Thoracic aorta (tissue), 2 donors: ENCODE results near the gene PXK. TPM values are rescaled to one million over a fixed set of nuclear protein-coding genes. Genes with fewer than 3 reads are reported as not detected.

Experiments used
- ATAC-seq: fragments of 150-250 bp; one replicate; pipeline ENCODE4 v1.8.0; 2017; ENCODE audit warnings: low read depth; ENCODE audit not compliant: insufficient number of reproducible peaks, low FRiP score
- DNase-seq: peaks from one replicate; pipeline ENCODE4 v3.0.0-alpha.2; 2020; ENCODE audit warnings: low spot score
- H3K27ac ChIP-seq, 2 donors: fragments of 200-600 bp; sonication (generic); 1 replicate in 1 of 2; 2 replicates in 1 of 2; pipeline ENCODE4 v1.5.1; 2016; ENCODE audit warnings: mild to moderate bottlenecking in 2 of 2, moderate library complexity in 2 of 2
- H3K27me3 ChIP-seq: fragments of 200-600 bp; sonication (generic); replicated peaks from 2 replicates; pipeline ENCODE4 v1.6.0; 2016; ENCODE audit warnings: mild to moderate bottlenecking; ENCODE audit not compliant: insufficient read depth
- H3K36me3 ChIP-seq: fragments of 200-600 bp; sonication (generic); one replicate; pipeline ENCODE4 v1.5.1; 2016
- H3K4me1 ChIP-seq, 2 donors: fragments of 200-600 bp; sonication (generic); 1 replicate in 1 of 2; 2 replicates in 1 of 2; pipeline versions ENCODE4 v1.5.1 to v1.6.0; 2016; ENCODE audit warnings: low read depth in 2 of 2, mild to moderate bottlenecking in 1 of 2; ENCODE audit not compliant: control insufficient read depth in 1 of 2
- H3K4me3 ChIP-seq: fragments of 200-600 bp; sonication (generic); 2 replicates; pipeline ENCODE4 v1.5.1; 2016; ENCODE audit warnings: mild to moderate bottlenecking
- H3K9me3 ChIP-seq: fragments of 200-600 bp; sonication (generic); 2 replicates; pipeline ENCODE4 v1.5.1; 2016
- CTCF ChIP-seq: fragments of 200-600 bp; sonication (generic); IDR thresholded peaks from one replicate; pipeline ENCODE4 v1.5.1; 2019; ENCODE audit warnings: antibody characterized with exemption
- total RNA-seq, 2 donors: library from RNA; depleted of rRNA; stranded (reverse); fragments of >200 nt; gene quantifications; one replicate each; pipeline versions ENCODE4 v1.1.0 to v1.2.3, GENCODE V29; 2016

The PXK gene
- total RNA-seq, 2 donors from 2014 or later = 22.1 to 34.2 TPM

GRCh38 chr3:58298190-58298589 is 34.5 kb upstream of the PXK start:
- no peak for DNase-seq

GRCh38 chr3:58299075-58299474 is 33.6 kb upstream of the PXK start:
- ATAC-seq = no peak
- Histone ChIP-seq H3K9me3 (no peaks in the 10 kb centered on the region), H3K36me3 (no peaks in the 10 kb centered on the region), H3K4me1 (peaks cover 0 to 5% of the 10 kb centered on the region in 2 donors), H3K27ac (no peak overlapping the region), H3K27me3 (no peaks in the 10 kb centered on the region), H3K4me3 (no peak overlapping the region)
- TF ChIP-seq CTCF = no peak
- DNase-seq = no peak

More at GRCh38 chr3:58298190-58298589, 34.5 kb upstream of the PXK start:
- H3K4me3 ChIP-seq = no peak overlapping the region
- H3K36me3 ChIP-seq = no peaks in the 10 kb centered on the region
- no peak for TF ChIP-seq CTCF
- H3K9me3 ChIP-seq = no peaks in the 10 kb centered on the region
- H3K27me3 ChIP-seq = no peaks in the 10 kb centered on the region
- ATAC-seq = no peak
- no peak overlapping the region for H3K27ac ChIP-seq
- H3K4me1 ChIP-seq = peaks cover 0 to 5% of the 10 kb centered on the region in 2 donors

- no peak for ATAC-seq
- no peak overlapping the region for H3K4me3 ChIP-seq
These were observed 32.7 kb upstream of the PXK start for GRCh38 chr3:58299839-58300516.

GRCh38 chr3:58305882-58306711 is 26.6 kb upstream of the PXK start, which contains the start of the genes HTD2 and RPP14:
Gene HTD2, plus strand, starts transcription at chr3:58306520. Its CDS starts 11,094 bp downstream, at chr3:58317614.
Gene RPP14, plus strand, starts transcription at chr3:58306245. Its CDS starts 4,085 bp downstream, at chr3:58310330.
- H3K27me3 ChIP-seq = no peaks in the 10 kb centered on the region
- DNase-seq = peak; percentile 91
- H3K27ac ChIP-seq = peak within 1 kb of the TSS; percentile 90 to 98
- peak; percentile 94 for TF ChIP-seq CTCF
- peak within 1 kb of the TSS; percentile 95 for H3K4me3 ChIP-seq
- no peaks in the 10 kb centered on the region for H3K9me3 ChIP-seq
- H3K4me1 ChIP-seq = peaks cover 22 to 24% of the 10 kb centered on the region in 2 donors
- peak; percentile 93 for ATAC-seq
- peaks cover 5% of the 10 kb centered on the region for H3K36me3 ChIP-seq

More at GRCh38 chr3:58299839-58300516, 32.7 kb upstream of the PXK start:
- Histone ChIP-seq H3K27me3 (no peaks in the 10 kb centered on the region), H3K36me3 (no peaks in the 10 kb centered on the region), H3K4me1 (peaks cover 0 to 5% of the 10 kb centered on the region in 2 donors), H3K27ac (no peak overlapping the region), H3K9me3 (no peaks in the 10 kb centered on the region)
- no peak for DNase-seq
- peak; percentile 43 for TF ChIP-seq CTCF

- DNase-seq (no peak), ATAC-seq (no peak)
- peaks cover 18% of the 10 kb centered on the region for H3K36me3 ChIP-seq
- TF ChIP-seq CTCF = peak; percentile 29
- H3K27me3 ChIP-seq = no peaks in the 10 kb centered on the region
- H3K4me1 ChIP-seq = peaks cover 22 to 24% of the 10 kb centered on the region in 2 donors
- H3K27ac ChIP-seq = peak overlapping the region in 1 of 2 donors; percentile 90
- peak overlapping the region; percentile 95 for H3K4me3 ChIP-seq
- H3K9me3 ChIP-seq = no peaks in the 10 kb centered on the region
These were observed 25.0 kb upstream of the PXK start for GRCh38 chr3:58307639-58308215.
